OCI-M2 (cell line): ENCODE data around the gene TM2D1.

ENCODE experiments used
- DNase-seq: peaks from one replicate; lab custom pipeline; 2025; ENCODE audit not compliant: unreplicated experiment; lab: John Stamatoyannopoulos, UW

Gene TM2D1

DNA sequence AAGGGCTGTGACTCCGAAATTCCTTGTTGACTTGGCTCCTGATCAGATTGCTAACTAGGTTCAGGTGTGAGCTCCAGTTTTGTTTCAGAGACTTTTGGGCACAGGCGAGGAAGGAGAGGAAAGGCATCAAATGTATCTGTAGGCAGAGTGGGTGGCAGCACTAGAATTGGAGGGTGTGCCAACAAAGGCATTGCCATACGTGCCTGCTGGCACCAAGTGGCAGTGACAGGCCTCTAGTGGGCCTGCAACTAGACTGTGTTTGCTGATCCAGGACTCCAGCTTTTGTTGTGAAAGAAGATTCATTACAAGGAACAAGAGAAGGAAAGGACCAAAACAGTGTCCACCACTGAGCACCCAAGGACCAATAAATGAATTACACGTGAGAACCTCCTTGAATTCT lies 79.5 kb downstream of the TM2D1 start:
- no peak for DNase-seq

- no peak for DNase-seq
These were observed 80.6 kb downstream of the TM2D1 start for GRCh38 chr1:61644303-61644702.

DNA sequence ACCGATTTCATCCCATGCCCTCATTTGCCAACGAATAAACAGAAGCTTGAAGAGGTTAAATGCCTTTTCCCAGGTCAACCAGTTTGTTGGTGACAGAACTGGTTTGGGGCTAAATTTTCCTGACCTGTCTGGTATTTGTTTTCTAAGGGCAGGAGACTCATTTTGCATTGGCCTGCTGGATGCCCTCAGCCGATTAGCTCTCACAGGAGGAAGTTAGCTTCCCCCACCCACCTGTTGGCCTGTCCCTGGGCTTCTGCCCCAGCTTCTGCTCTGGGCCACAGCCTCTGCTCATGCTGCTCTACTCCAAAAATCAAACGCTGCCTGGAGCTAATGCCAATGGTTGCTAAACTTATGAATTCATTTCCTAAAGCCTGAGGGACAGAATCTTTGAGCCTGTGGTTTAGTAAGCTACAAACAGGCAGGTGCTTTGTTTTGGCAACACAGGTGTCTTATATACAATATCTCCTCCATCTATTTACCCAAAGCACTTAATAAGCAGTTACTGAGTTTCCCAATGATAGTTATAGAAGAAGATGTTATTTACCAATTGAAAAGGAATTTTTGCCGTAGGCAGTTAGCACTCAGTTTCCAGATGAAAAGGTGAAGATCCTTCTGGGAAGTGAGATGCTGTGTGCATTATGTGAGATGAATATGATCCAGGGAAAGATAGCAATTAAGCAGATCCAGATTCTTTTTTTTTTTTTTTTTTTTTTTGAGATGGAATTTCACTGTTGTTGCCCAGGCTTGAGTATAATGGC lies 82.3 kb downstream of the TM2D1 start:
- no peak for DNase-seq

GRCh38 chr1:61641578-61642336 lies 83.2 kb downstream of the TM2D1 start:
- DNase-seq: no peak

- DNase-seq: no peak
These were observed 84.1 kb downstream of the TM2D1 start for GRCh38 chr1:61640531-61641530.

DNA sequence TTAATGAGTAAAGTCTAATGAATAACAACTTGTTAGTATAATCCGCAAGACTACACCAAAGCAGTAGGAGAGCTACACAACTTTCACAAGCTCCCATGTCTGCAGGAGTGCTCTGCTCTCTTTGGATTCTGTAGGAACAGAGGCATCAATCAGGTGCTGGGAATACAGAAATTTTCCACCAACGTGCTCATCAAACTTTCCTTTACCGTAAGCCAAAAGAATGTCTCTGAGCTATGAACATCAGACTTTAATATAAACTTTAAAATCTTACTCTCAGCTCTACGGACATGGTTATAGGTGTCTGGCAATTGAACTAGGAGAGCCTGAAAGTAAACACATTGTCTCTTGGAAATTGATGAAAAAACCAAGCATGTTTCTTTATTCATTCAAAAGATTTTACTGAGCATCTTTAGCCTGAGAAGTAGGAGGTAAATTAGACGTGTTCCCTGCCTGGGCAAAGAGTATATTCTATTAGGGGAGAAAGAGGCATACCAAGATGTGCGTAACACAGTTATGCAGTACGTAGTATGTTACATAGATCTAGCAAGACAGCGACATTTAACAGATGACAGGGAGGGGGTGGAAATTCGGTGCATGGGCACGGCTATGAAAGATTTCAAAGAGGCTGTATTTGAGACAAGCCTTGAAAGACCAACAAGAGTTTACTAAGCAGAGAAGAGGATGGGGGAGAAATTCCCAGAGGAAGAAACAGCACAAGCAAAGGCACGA lies 85.2 kb downstream of the TM2D1 start:
- DNase-seq: no peak

DNA sequence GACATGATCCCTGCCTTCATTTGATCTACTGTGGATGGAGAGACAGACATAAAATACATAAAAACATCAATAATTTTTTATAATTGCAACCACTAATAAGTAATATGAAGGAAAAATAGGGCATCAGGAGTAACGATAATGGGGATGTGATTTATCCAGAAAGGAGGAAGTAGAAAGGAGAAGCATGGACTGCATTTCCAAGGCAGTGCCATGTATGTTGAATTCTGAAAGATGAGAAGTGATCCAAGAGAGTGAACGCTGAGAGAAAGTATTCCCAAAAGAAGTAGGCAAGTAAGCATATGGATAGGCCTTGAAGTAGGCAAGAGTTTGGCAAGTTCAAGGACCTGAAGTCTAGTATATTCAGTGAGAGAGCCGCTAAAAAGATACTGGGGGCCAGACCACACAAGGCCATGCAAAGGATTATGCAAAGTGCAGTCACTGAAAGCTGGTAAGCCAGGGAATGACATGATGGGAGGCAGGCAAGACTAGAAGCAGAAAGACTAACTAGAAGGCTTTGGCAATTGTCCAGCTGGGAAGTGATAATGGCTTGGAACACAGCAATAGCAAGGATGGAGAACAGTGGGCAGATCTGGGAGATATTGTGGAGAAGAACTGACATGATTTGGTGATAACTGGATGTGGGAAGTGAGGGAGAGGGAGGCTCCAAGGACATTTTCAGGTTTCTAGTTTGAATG lies 85.9 kb downstream of the TM2D1 start:
- DNase-seq: no peak

DNA sequence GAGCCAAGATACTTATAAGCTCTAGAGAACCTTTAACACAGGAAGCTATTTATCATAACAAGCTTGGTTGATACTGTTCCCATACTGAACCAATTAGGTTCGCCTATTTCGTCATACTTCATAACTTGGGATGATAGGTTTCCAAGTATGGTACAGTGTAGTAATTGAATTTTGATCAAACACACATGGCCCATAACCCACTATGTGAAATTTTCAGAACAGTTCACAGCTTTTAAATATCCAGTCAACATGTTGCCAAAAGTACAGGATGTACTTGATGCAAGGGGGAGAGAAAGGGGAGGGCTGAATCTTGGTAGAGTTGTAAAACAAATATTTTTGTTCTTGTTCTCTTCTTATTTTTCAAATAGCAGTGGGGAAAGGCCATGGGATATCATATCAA lies 86.6 kb downstream of the TM2D1 start:
- DNase-seq: no peak

- DNase-seq: no peak
These were observed 87.5 kb downstream of the TM2D1 start for GRCh38 chr1:61637470-61637869.

DNA sequence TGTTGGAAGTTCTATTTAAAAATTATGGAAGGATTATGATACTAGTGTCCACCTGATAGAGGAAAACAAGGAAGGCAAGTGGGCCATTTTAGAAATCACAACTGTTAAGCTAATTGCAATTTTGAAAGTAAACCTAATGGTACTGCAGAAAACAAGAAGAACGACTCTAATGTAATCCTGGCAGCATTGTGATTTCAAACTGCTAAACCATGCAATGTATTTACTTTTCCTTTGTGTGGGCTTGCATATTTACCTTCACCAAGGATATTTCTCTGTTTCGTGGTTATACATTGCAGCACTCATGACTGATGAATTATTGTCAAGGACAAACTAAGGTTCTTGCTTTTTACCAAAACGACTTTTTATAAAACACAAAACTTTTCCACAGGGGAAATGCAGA lies 88.1 kb downstream of the TM2D1 start:
- no peak for DNase-seq

DNA sequence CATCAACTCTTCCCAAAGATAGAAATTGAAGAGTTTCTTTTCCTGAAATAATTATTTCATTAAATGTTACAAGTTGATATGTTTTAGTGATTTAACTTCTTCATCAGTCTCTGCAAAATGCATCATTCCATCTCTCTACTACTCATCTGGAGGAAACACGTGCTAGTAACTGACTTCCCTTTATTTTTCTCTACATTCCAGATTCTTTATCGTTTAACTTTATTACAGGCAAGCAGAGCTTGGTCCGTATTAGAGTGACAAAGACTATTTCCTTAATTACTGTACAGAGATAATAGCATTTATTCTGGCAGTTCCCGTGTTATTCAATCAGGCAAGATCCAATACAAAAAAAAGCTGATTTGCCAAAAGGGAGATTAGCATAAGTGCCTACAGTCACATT lies 88.6 kb downstream of the TM2D1 start:
- no peak for DNase-seq

DNA sequence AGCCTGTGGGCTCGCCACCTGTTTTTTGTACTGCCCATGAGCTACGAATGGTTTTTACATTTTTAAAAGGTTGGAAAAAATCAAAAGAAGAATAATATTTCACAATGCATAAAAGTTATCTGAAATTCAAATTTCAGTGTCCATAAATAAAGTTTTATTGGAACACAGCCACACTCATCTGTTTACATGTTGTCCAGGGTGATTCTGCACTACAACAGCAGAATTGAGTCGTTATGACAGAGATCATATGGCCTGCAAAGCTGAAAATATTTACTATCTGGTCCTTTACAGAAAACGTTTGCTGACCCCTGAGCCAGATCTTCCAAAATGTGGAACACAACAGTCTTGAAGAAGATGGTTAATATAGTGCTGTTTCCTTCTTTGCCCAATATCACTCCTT lies 89.4 kb downstream of the TM2D1 start:
- no peak for DNase-seq

GRCh38 chr1:61631436-61631835 lies 93.5 kb downstream of the TM2D1 start:
- DNase-seq: no peak
